ENCODE results near the gene ARHGEF4. TPM values are rescaled to one million over a fixed set of nuclear protein-coding genes. Genes with fewer than 3 reads are reported as not detected.

The ARHGEF4 gene
- total and polyA plus RNA-seq, 3 experiments from 2014 or later: 0.51 to 5.3 (median 1.2) TPM

DNA sequence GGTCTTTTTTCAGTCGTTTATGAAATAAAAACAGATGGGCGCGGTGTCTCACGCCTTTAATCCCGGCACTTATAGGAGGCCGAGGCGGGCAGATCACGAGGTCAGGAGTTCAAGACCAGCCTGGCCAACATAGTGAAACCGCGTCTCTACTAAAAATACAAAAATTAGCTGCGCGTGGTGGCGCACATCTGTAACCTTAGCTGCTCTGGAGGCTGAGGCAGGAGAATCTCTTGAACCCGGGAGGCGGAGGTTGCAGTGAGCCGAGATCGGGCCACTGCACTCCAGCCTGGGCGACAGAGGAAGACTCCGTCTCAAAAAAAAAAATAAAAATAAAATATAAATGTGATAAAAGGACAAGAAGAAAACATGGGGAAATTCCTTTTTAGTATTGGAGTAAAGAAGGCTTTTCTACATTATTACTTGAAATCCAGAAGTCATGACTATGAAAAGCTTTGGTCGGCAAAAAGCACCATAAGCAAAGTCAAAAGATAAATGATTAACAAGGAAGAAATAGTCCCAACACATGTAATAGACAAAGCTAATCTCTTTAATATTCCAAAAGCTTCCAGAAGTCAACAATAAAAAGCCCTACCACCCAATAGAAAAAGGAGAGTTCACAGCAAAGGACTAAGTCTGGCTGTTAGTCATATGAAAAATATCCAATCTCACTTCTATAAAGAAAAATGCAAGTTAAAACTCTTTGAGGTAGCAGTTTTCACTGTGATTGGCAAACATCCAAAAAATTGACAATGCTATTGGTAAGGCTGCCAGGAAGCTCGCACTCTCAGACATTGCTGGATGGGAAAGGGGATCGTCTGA, 258.0 kb downstream of the ARHGEF4 start:
- Histone ChIP-seq H3K36me3 (ENCODE audit: insufficient read depth, low read length) (no peaks in the 10 kb centered on the region), H3K4me1 (ENCODE audit: insufficient read depth, low read length) (peaks cover 22% of the 10 kb centered on the region), H3K27me3 (ENCODE audit: insufficient read depth, low read length, poor library complexity, severe bottlenecking) (no peaks in the 10 kb centered on the region), H3K4me3 (ENCODE audit: low read length) (no peak overlapping the region), H3K9me3 (ENCODE audit: low read length) (no peaks in the 10 kb centered on the region), H3K27ac (ENCODE audit: low read depth, low read length) (no peak overlapping the region)
- peak overlapping the region; percentile 90 to 99 (median 94) for H3K4me3 Mint-ChIP-seq
- peaks cover 0 to 3% of the 10 kb centered on the region in 2 donors for H3K27me3 Mint-ChIP-seq
- peaks cover 0 to 13% (median 0%) of the 10 kb centered on the region in 3 donors for H3K36me3 Mint-ChIP-seq
- H3K4me1 Mint-ChIP-seq: peaks cover 17 to 27% (median 26%) of the 10 kb centered on the region in 3 donors
- peak overlapping the region in 6 of 8 donors; percentile 81 to 98 (median 96) for H3K27ac Mint-ChIP-seq
- no peak for DNase-seq
- no peaks in the 10 kb centered on the region for H3K9me3 Mint-ChIP-seq
- CTCF ChIA-PET: interaction anchor here (3.6 kb wide), 1 partner anchor 9 kb away, joined by 20 read pairs; the partner anchor contains the start of gene PLEKHB2
- POLR2A ChIA-PET: interaction anchor here (1.4 kb wide), 1 partner anchor 10 kb away, joined by 6 read pairs; the partner anchor contains the start of gene PLEKHB2

Other genes starting within 250 kb of the ARHGEF4 start
- not detected for gene CFC1, start 237.3 kb upstream of the ARHGEF4 start, total RNA-seq
- gene CFC1, start 237.3 kb upstream of the ARHGEF4 start, polyA plus RNA-seq: not detected
- not detected for gene POTEJ, start 225.5 kb upstream of the ARHGEF4 start, total RNA-seq
- gene POTEJ, start 225.5 kb upstream of the ARHGEF4 start, polyA plus RNA-seq: not detected
- gene GPR148, start 107.8 kb upstream of the ARHGEF4 start, total RNA-seq: not detected
- gene GPR148, start 107.8 kb upstream of the ARHGEF4 start, polyA plus RNA-seq: not detected
- gene AMER3, start 81.4 kb upstream of the ARHGEF4 start, total RNA-seq: not detected
- not detected for gene AMER3, start 81.4 kb upstream of the ARHGEF4 start, polyA plus RNA-seq